ENCODE data around the gene CRYBA1. TPM values are rescaled to one million over a fixed set of nuclear protein-coding genes. Genes with fewer than 3 reads are reported as not detected.

The CRYBA1 gene
- total RNA-seq, 2 donors from 2014 or later, result not detected

DNA sequence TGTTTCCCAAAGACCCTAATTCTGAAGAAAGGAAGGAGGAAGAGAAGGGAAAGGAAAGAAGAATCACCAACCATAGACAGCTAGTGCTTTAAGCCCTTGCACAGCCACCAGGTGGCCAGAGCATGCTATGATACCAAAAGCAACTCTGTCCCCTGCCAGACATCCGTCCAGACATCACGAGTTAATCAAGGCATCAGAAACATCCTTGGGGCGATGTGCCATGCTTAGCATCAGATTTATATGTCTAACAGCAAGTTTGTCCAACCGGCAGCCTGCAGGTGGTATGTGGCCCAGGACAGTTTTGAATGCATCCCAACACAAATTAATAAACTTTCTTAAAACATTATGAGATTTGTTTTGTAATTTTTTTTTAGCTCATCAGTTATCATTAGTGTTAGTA is 2.9 kb upstream of the CRYBA1 start:
- H3K9me3 Mint-ChIP-seq, result no peaks in the 10 kb centered on the region
- no peak overlapping the region for H3K27ac ChIP-seq (ENCODE audit: low read depth, low read length)
- H3K36me3 ChIP-seq (ENCODE audit: control insufficient read depth, insufficient read depth, low read length), result no peaks in the 10 kb centered on the region
- H3K4me1 ChIP-seq (ENCODE audit: control insufficient read depth, insufficient read depth, low read length), result peaks cover 4% of the 10 kb centered on the region
- DNase-seq, result peak; percentile 71
- no peak overlapping the region for H3K4me3 Mint-ChIP-seq
- no peaks in the 10 kb centered on the region for H3K9me3 ChIP-seq (ENCODE audit: control insufficient read depth, low read length)
- no peak overlapping the region for H3K4me3 ChIP-seq (ENCODE audit: low read length)
- no peak overlapping the region for H3K9ac ChIP-seq (ENCODE audit: extremely low read depth, low read length, poor library complexity, severe bottlenecking)
- no peaks in the 10 kb centered on the region for H3K27me3 Mint-ChIP-seq (ENCODE audit: insufficient read depth)
- H3K27me3 ChIP-seq (ENCODE audit: control insufficient read depth, insufficient read depth, low read length, poor library complexity, severe bottlenecking), result no peaks in the 10 kb centered on the region
- peak; percentile 74 for TF ChIP-seq CTCF (conservative IDR thresholded peaks at IDR 0.05)
- H3K27ac Mint-ChIP-seq, result no peak overlapping the region
- WGBS, 2 experiments (ENCODE audit: insufficient coverage in 1 of 2, insufficient read length in 1 of 2), result 68 to 79% methylated on average over 3 to 4 of the region's 4 CpGs
- no peaks in the 10 kb centered on the region for H3K36me3 Mint-ChIP-seq (ENCODE audit: low read depth)
- peaks cover 5% of the 10 kb centered on the region for H3K4me1 Mint-ChIP-seq

DNA sequence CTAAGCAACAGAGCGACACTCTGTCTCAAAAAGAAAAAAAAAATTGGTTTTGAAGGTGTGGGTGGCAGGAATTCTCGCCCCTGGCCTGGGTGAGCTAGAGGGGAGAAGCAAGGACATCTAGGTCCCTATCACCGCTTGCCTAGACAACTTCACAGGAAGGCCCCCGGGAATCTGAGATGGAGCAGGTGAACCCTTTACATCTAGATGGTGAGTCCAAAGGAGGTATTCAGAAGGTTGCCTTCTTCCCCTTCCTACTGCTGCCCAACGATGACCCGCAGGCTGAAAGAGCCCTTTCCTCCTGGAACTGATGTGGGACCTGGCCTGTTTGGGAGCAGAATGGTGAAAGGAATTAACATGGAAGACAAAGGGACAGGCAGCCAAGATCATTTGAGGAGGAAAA is 1.3 kb upstream of the CRYBA1 start:
- no peaks in the 10 kb centered on the region for H3K9me3 ChIP-seq (ENCODE audit: control insufficient read depth, low read length)
- no peaks in the 10 kb centered on the region for H3K27me3 ChIP-seq (ENCODE audit: control insufficient read depth, insufficient read depth, low read length, poor library complexity, severe bottlenecking)
- H3K27ac ChIP-seq (ENCODE audit: low read depth, low read length), result no peak overlapping the region
- H3K4me3 Mint-ChIP-seq, result no peak overlapping the region
- H3K9ac ChIP-seq (ENCODE audit: extremely low read depth, low read length, poor library complexity, severe bottlenecking), result no peak overlapping the region
- no peaks in the 10 kb centered on the region for H3K9me3 Mint-ChIP-seq
- no peak for DNase-seq
- H3K36me3 Mint-ChIP-seq (ENCODE audit: low read depth), result no peaks in the 10 kb centered on the region
- no peak for TF ChIP-seq CTCF (conservative IDR thresholded peaks at IDR 0.05)
- no peaks in the 10 kb centered on the region for H3K36me3 ChIP-seq (ENCODE audit: control insufficient read depth, insufficient read depth, low read length)
- H3K4me3 ChIP-seq (ENCODE audit: low read length), result no peak overlapping the region
- peaks cover 5% of the 10 kb centered on the region for H3K4me1 Mint-ChIP-seq
- no peak overlapping the region for H3K27ac Mint-ChIP-seq
- no peaks in the 10 kb centered on the region for H3K27me3 Mint-ChIP-seq (ENCODE audit: insufficient read depth)
- H3K4me1 ChIP-seq (ENCODE audit: control insufficient read depth, insufficient read depth, low read length), result peaks cover 2% of the 10 kb centered on the region
- 96% methylated on average over 3 to 6 of the region's 6 CpGs for WGBS, 2 experiments (ENCODE audit: insufficient coverage in 1 of 2, insufficient read length in 1 of 2)

DNA sequence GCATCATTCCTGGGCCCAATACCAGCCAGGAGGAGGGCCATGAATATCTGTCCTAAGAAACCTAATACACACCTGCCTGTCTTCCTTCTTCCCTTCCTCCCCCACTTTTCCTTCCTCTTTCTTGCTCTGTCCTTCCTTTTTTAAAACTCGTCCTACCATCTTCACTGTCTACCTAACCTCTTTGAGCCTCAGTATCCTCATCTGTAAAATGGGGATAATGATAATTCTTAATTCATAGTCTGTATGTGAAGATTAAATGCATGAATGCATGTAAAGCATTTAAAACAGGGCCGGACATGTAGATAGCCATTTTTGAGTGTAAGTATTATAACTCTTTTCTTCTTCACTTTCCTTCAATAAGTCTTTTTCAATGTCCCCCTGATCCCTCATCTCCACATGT is 560 bp downstream of the CRYBA1 start:
- no peaks in the 10 kb centered on the region for H3K4me1 Mint-ChIP-seq
- no peaks in the 10 kb centered on the region for H3K4me1 ChIP-seq (ENCODE audit: control insufficient read depth, insufficient read depth, low read length)
- no peak for TF ChIP-seq CTCF (conservative IDR thresholded peaks at IDR 0.05)
- H3K9me3 Mint-ChIP-seq, result no peaks in the 10 kb centered on the region
- H3K4me3 ChIP-seq (ENCODE audit: low read length), result no peak overlapping the region
- no peak overlapping the region for H3K27ac Mint-ChIP-seq
- peak overlapping the region; percentile 74 for H3K27ac ChIP-seq (ENCODE audit: low read depth, low read length)
- H3K36me3 ChIP-seq (ENCODE audit: control insufficient read depth, insufficient read depth, low read length), result no peaks in the 10 kb centered on the region
- H3K9me3 ChIP-seq (ENCODE audit: control insufficient read depth, low read length), result no peaks in the 10 kb centered on the region
- H3K27me3 Mint-ChIP-seq (ENCODE audit: insufficient read depth), result no peaks in the 10 kb centered on the region
- no peaks in the 10 kb centered on the region for H3K27me3 ChIP-seq (ENCODE audit: control insufficient read depth, insufficient read depth, low read length, poor library complexity, severe bottlenecking)
- no peaks in the 10 kb centered on the region for H3K36me3 Mint-ChIP-seq (ENCODE audit: low read depth)
- H3K4me3 Mint-ChIP-seq, result no peak overlapping the region
- 89% methylated on average over 1 of the region's 2 CpGs; no CpG with 5 or more reads in 1 of the 2 experiments for WGBS, 2 experiments (ENCODE audit: insufficient coverage in 1 of 2, insufficient read length in 1 of 2)
- H3K9ac ChIP-seq (ENCODE audit: extremely low read depth, low read length, poor library complexity, severe bottlenecking), result no peak overlapping the region
- DNase-seq, result no peak
